GM19452 (cell line): ENCODE data around the gene SLC39A10.
"Not testable (repeated sequence)": the region's sequence is repeated elsewhere in the genome, so short reads cannot be mapped to it uniquely, and the experiment has no call there.

ENCODE experiments used
- ATAC-seq: cut with Tn5 transposase; IDR thresholded peaks from one replicate; pipeline ENCODE4 v1.9.1; 2021; ENCODE audit not compliant: unreplicated experiment

SLC39A10 gene

GRCh38 chr2:195656859-195657633, at the start of gene SLC39A10:
TSS of gene SLC39A10 (plus strand) at chr2:195657226. CDS start at chr2:195680043, 22,817 bp downstream.
- ATAC-seq = peak; percentile 68

GRCh38 chr2:195608768-195609454, 48.1 kb upstream of the SLC39A10 start:
- no peak for ATAC-seq

- no peak for ATAC-seq
Observed at GRCh38 chr2:195610717-195611116, 46.3 kb upstream of the SLC39A10 start.

- no peak for ATAC-seq
Observed at GRCh38 chr2:195612611-195613495, 44.2 kb upstream of the SLC39A10 start.

GRCh38 chr2:195613922-195614321, 43.1 kb upstream of the SLC39A10 start:
- no peak for ATAC-seq

- ATAC-seq = no peak
Observed at GRCh38 chr2:195619590-195619989, 37.4 kb upstream of the SLC39A10 start.

GRCh38 chr2:195620501-195620900, 36.5 kb upstream of the SLC39A10 start:
- ATAC-seq = no peak

GRCh38 chr2:195622966-195623365, 34.1 kb upstream of the SLC39A10 start:
- ATAC-seq = peak; percentile 94

- no peak for ATAC-seq
Observed at GRCh38 chr2:195626507-195626906, 30.5 kb upstream of the SLC39A10 start.

GRCh38 chr2:195628666-195629065, 28.4 kb upstream of the SLC39A10 start:
- no peak for ATAC-seq

- no peak for ATAC-seq
Observed at GRCh38 chr2:195632856-195633572, 24.0 kb upstream of the SLC39A10 start.

GRCh38 chr2:195633573-195633870, 23.5 kb upstream of the SLC39A10 start:
- no peak for ATAC-seq

- no peak for ATAC-seq
Observed at GRCh38 chr2:195633974-195634373, 23.1 kb upstream of the SLC39A10 start.

GRCh38 chr2:195636890-195637289, 20.1 kb upstream of the SLC39A10 start:
- ATAC-seq = no peak

- ATAC-seq = no peak
Observed at GRCh38 chr2:195638750-195639149, 18.3 kb upstream of the SLC39A10 start.

- no peak for ATAC-seq
Observed at GRCh38 chr2:195639238-195639858, 17.7 kb upstream of the SLC39A10 start.

- ATAC-seq = no peak
Observed at GRCh38 chr2:195639959-195640358, 17.1 kb upstream of the SLC39A10 start.

GRCh38 chr2:195642027-195642678, 14.9 kb upstream of the SLC39A10 start:
- no peak for ATAC-seq

- peak; percentile 50 for ATAC-seq
Observed at GRCh38 chr2:195642679-195643068, 14.4 kb upstream of the SLC39A10 start.

- not testable (repeated sequence) for ATAC-seq
Observed at GRCh38 chr2:195644708-195645107, 12.3 kb upstream of the SLC39A10 start.
